Smooth muscle cell (in vitro differentiated cells): ENCODE data around the gene ACTN1. TPM values are rescaled to one million over a fixed set of nuclear protein-coding genes. Genes with fewer than 3 reads are reported as not detected.

Source experiments
- DNase-seq: peaks from one replicate; lab custom pipeline; 2025; ENCODE audit not compliant: unreplicated experiment; lab: John Stamatoyannopoulos, UW
- H2AFZ ChIP-seq: fragments of 200-600 bp; sonication (generic); 2 replicates; pipeline ENCODE4 v1.6.0; 2016; ENCODE audit warnings: antibody characterized with exemption, low read depth, mild to moderate bottlenecking
- H3F3A ChIP-seq: fragments of 200-600 bp; sonication (generic); 2 replicates; pipeline ENCODE4 v1.6.0; 2017; ENCODE audit warnings: antibody characterized with exemption, low read depth
- H3K27ac ChIP-seq: fragments of 200-600 bp; sonication (generic); 2 replicates; pipeline ENCODE4 v1.5.1; 2016; ENCODE audit warnings: low read depth, mild to moderate bottlenecking
- H3K27me3 ChIP-seq: fragments of 200-600 bp; sonication (generic); 2 replicates; pipeline ENCODE4 v1.6.1; 2016; ENCODE audit warnings: low read depth, mild to moderate bottlenecking
- H3K36me3 ChIP-seq: fragments of 200-600 bp; sonication (generic); 2 replicates; pipeline ENCODE4 v1.5.1; 2016; ENCODE audit warnings: low read depth
- H3K4me1 ChIP-seq: fragments of 200-600 bp; sonication (generic); 2 replicates; pipeline ENCODE4 v1.5.1; 2016; ENCODE audit warnings: low read depth
- H3K4me2 ChIP-seq: fragments of 200-600 bp; sonication (generic); 2 replicates; pipeline ENCODE4 v1.6.0; 2016; ENCODE audit warnings: mild to moderate bottlenecking
- H3K4me3 ChIP-seq: fragments of 200-600 bp; sonication (generic); 2 replicates; pipeline ENCODE4 v1.5.1; 2016; ENCODE audit warnings: mild to moderate bottlenecking
- H3K79me2 ChIP-seq: fragments of 200-600 bp; sonication (generic); 2 replicates; pipeline ENCODE4 v1.6.0; 2016; ENCODE audit warnings: low read depth, mild to moderate bottlenecking
- H3K9ac ChIP-seq: fragments of 200-600 bp; sonication (generic); 2 replicates; pipeline ENCODE4 v1.6.0; 2016; ENCODE audit warnings: low read depth
- H3K9me3 ChIP-seq: fragments of 200-600 bp; sonication (generic); replicated peaks from 2 replicates; pipeline ENCODE4 v1.5.1; 2016; ENCODE audit warnings: low read depth
- H4K20me1 ChIP-seq: fragments of 200-600 bp; sonication (generic); 2 replicates; pipeline ENCODE4 v1.6.0; 2016; ENCODE audit warnings: low read depth
- WGBS: methylation state at CpG from one replicate; pipeline ENCODE4 v1.1.7; 2016; ENCODE audit warnings: low lambda C conversion rate; 5-methylcytosine and 5-hydroxymethylcytosine counted together
- polyA plus RNA-seq: library from polyadenylated mRNA; unstranded; fragments of >200 nt; fragmentation: Nextera tagmentation; extraction: Ambion mirVana; gene quantifications from 2 replicates; pipeline ENCODE4 v1.2.1, GENCODE V29; 2016
- total RNA-seq: library from RNA; depleted of rRNA; stranded (reverse); fragments of >200 nt; gene quantifications from 2 replicates; pipeline ENCODE4 v1.2.3, GENCODE V29; 2014
- TF ChIP-seq, protein P1 (sequence below): fragments of 200-600 bp; sonication (generic); IDR thresholded peaks from 2 replicates; pipeline ENCODE4 v1.5.1; 2017; ENCODE audit warnings: borderline replicate concordance, mild to moderate bottlenecking, antibody characterized with exemption; ENCODE audit not compliant: insufficient read depth, poor library complexity, severe bottlenecking

Gene ACTN1
- total and polyA plus RNA-seq, 2 experiments from 2014 or later, result 422 to 806 TPM

DNA sequence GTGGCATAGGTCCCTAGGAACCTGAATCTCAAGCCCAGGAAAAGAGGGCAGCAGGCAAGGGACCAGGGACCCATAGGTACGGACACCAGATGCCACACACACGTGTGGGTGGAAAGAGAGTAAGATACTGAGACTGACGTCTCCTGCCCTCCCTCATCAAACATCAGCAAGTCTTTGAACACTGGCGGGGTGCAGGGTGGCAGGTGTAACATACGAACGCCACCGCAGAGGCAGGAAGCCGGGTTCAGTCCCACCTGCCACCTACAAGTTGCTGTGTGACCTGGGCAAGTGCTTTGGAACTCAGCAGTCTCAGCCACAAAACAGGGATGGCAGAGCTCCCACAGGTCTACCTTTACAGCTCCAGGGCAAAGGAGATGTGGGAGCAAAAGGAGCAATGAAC lies 11.1 kb downstream of the ACTN1 start:
- WGBS, result 89% methylated on average over 8 of the region's 8 CpGs
- Histone ChIP-seq H3K9me3 (no peaks in the 10 kb centered on the region), H3K36me3 (no peaks in the 10 kb centered on the region), H3K79me2 (peaks cover 100% of the 10 kb centered on the region), H3K4me3 (no peak overlapping the region), H3K27me3 (no peaks in the 10 kb centered on the region), H3K4me1 (peaks cover 26% of the 10 kb centered on the region), H3K4me2 (peak overlapping the region; percentile 37), H4K20me1 (peaks cover 100% of the 10 kb centered on the region), H3K9ac (no peak overlapping the region), H2AFZ (no peak overlapping the region), H3F3A (peaks cover 25% of the 10 kb centered on the region), H3K27ac (peak overlapping the region; percentile 96)
- TF ChIP-seq, protein P1, sequence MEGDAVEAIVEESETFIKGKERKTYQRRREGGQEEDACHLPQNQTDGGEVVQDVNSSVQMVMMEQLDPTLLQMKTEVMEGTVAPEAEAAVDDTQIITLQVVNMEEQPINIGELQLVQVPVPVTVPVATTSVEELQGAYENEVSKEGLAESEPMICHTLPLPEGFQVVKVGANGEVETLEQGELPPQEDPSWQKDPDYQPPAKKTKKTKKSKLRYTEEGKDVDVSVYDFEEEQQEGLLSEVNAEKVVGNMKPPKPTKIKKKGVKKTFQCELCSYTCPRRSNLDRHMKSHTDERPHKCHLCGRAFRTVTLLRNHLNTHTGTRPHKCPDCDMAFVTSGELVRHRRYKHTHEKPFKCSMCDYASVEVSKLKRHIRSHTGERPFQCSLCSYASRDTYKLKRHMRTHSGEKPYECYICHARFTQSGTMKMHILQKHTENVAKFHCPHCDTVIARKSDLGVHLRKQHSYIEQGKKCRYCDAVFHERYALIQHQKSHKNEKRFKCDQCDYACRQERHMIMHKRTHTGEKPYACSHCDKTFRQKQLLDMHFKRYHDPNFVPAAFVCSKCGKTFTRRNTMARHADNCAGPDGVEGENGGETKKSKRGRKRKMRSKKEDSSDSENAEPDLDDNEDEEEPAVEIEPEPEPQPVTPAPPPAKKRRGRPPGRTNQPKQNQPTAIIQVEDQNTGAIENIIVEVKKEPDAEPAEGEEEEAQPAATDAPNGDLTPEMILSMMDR, result no peak
- DNase-seq, result no peak

DNA sequence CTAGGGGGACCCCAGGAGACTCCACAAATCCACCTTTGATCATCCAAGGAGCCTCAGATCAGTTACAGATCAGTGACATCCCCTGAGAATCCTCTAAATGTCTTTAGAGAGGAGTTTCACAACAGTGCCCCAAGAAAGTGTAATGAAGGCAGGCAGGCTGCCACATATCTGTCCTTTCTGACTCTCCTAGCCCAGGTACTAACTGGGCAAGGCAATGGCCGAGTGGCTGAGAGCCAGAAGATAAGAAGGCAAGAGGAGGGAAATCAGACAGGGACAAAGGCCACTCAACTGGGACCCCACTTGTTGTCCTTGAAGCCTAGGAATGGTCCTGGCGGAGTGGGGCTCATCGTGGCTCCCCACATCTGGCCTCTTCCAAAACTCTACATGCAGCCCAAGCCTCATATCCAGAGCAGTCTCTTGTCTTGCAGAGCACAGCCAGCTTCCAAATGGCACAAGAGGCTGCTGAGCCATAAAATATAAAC lies 11.6 kb downstream of the ACTN1 start:
- Histone ChIP-seq H3K36me3 (no peaks in the 10 kb centered on the region), H4K20me1 (peaks cover 100% of the 10 kb centered on the region), H3K9me3 (no peaks in the 10 kb centered on the region), H2AFZ (no peak overlapping the region), H3K27ac (peak overlapping the region; percentile 96), H3K27me3 (no peaks in the 10 kb centered on the region), H3K9ac (no peak overlapping the region), H3K79me2 (peaks cover 100% of the 10 kb centered on the region), H3K4me2 (peak overlapping the region; percentile 29), H3K4me1 (peaks cover 28% of the 10 kb centered on the region), H3K4me3 (no peak overlapping the region), H3F3A (peaks cover 27% of the 10 kb centered on the region)
- no peak for DNase-seq
- TF ChIP-seq, protein P1, result no peak
- WGBS, result 95% methylated on average over 3 of the region's 3 CpGs

DNA sequence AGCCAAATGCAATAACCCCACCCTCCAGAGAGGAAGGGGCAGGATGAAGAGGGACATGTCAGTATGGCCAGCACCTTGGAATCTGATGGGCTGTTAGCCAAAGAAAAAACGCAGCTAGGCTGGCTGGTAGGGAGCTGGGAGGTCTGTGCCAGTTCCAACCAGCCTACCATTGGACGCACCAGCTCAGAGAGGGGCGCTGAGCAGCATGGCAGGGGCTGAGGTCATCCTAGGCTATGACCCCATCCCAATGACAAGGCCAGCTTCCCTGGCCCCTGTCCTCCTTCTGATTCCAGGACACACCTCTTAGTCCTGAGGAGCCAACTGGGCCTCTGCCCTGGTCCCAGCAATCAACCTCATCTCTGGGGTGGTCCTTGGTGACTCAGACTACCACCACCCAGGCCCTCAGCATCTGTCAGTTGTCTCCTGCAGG lies 12.2 kb downstream of the ACTN1 start:
- Histone ChIP-seq H3K4me1 (peaks cover 34% of the 10 kb centered on the region), H3K27ac (peak overlapping the region; percentile 96), H3K36me3 (no peaks in the 10 kb centered on the region), H2AFZ (no peak overlapping the region), H3K27me3 (no peaks in the 10 kb centered on the region), H3K4me3 (no peak overlapping the region), H3K4me2 (peak overlapping the region; percentile 29), H3F3A (peaks cover 27% of the 10 kb centered on the region), H3K9me3 (no peaks in the 10 kb centered on the region), H4K20me1 (peaks cover 100% of the 10 kb centered on the region), H3K9ac (no peak overlapping the region), H3K79me2 (peaks cover 100% of the 10 kb centered on the region)
- no peak for DNase-seq
- TF ChIP-seq, protein P1, result no peak
- WGBS, result 72% methylated on average over 3 of the region's 3 CpGs

DNA sequence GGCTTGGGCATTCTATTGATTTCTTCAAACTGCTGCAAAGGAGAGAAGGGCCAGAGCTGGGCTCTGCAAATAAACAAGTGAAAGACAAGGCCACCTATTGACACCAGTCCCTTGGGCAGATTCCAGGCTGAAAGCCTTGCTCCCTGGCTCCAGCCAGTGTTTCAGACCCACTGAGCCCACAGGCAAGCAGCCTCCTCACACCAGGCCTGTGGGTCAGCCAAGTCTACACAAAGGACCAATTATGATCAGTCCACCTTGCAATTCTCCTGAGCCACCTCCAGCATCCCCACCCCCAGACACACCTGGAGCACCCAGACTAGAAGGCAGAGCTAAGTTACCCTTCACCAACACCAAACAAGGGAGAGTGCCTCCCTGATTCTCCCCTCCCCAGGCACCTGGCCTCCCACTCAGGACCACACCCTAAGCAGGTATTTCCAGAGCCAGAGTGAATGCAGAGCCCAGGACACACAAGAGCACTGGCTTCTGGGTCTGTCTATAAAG lies 13.8 kb downstream of the ACTN1 start:
- Histone ChIP-seq H3F3A (peaks cover 39% of the 10 kb centered on the region), H2AFZ (no peak overlapping the region), H3K79me2 (peaks cover 100% of the 10 kb centered on the region), H3K36me3 (no peaks in the 10 kb centered on the region), H3K27me3 (no peaks in the 10 kb centered on the region), H3K9ac (no peak overlapping the region), H3K9me3 (no peaks in the 10 kb centered on the region), H4K20me1 (peaks cover 100% of the 10 kb centered on the region), H3K27ac (peak overlapping the region; percentile 96), H3K4me1 (peaks cover 25% of the 10 kb centered on the region), H3K4me3 (no peak overlapping the region), H3K4me2 (peak overlapping the region; percentile 29)
- no peak for DNase-seq
- TF ChIP-seq, protein P1, result no peak
